GM23338 (cell line): ENCODE measurements around the gene PPP1R9A. TPM values are rescaled to one million over a fixed set of nuclear protein-coding genes. Genes with fewer than 3 reads are reported as not detected.

Experiments
- ATAC-seq: fragments of 200-7000 bp; cut with Tn5 transposase; 3 replicates; pipeline ENCODE4 v1.9.1; 2020
- DNase-seq: peaks from one replicate; pipeline ENCODE4 v3.0.0-alpha.2; 2015; ENCODE audit warnings: low spot score
- H2AFZ ChIP-seq: fragments of 200-600 bp; sonication (generic); 2 replicates; pipeline ENCODE4 v1.8.0; 2016; ENCODE audit warnings: antibody characterized with exemption, mild to moderate bottlenecking, moderate library complexity
- H3F3A ChIP-seq: fragments of 200-600 bp; sonication (generic); replicated peaks from 2 replicates; pipeline ENCODE4 v1.8.0; 2017; ENCODE audit warnings: antibody characterized with exemption, mixed run types, low read depth
- H3K27ac ChIP-seq: fragments of 200-600 bp; sonication (generic); 2 replicates; pipeline ENCODE4 v1.6.1; 2016; ENCODE audit warnings: low read depth
- H3K27me3 ChIP-seq: fragments of 200-600 bp; sonication (generic); 2 replicates; pipeline ENCODE4 v1.8.0; 2016; ENCODE audit warnings: mild to moderate bottlenecking, mixed run types, moderate library complexity; ENCODE audit not compliant: insufficient read depth
- H3K36me3 ChIP-seq: fragments of 200-600 bp; sonication (generic); 2 replicates; pipeline ENCODE4 v1.8.0; 2016; ENCODE audit warnings: mild to moderate bottlenecking; ENCODE audit not compliant: insufficient read depth
- H3K4me1 ChIP-seq: fragments of 200-600 bp; sonication (generic); 2 replicates; pipeline ENCODE4 v1.8.0; 2016; ENCODE audit warnings: mild to moderate bottlenecking, moderate library complexity; ENCODE audit not compliant: insufficient read depth
- H3K4me2 ChIP-seq: fragments of 200-600 bp; sonication (generic); 2 replicates; pipeline ENCODE4 v1.7.1; 2017; ENCODE audit warnings: mixed run types
- H3K4me3 ChIP-seq: fragments of 200-600 bp; sonication (generic); 2 replicates; pipeline ENCODE4 v1.6.1; 2016; ENCODE audit warnings: mixed run types
- H3K79me2 ChIP-seq: fragments of 200-600 bp; sonication (generic); replicated peaks from 2 replicates; pipeline ENCODE4 v1.8.0; 2017; ENCODE audit warnings: mild to moderate bottlenecking; ENCODE audit not compliant: insufficient read depth
- H3K9me2 ChIP-seq: fragments of 200-600 bp; sonication (generic); 2 replicates; pipeline ENCODE4 v1.8.0; 2017; ENCODE audit not compliant: insufficient read depth
- H4K20me1 ChIP-seq: fragments of 200-600 bp; sonication (generic); replicated peaks from 2 replicates; pipeline ENCODE4 v1.8.0; 2017; ENCODE audit warnings: mild to moderate bottlenecking; ENCODE audit not compliant: insufficient read depth
- H3K27ac Mint-ChIP-seq: 2 replicates; pipeline ENCODE4 v1.8.0; 2020; ENCODE audit warnings: inconsistent platforms, mild to moderate bottlenecking, moderate library complexity, mixed read lengths
- H3K27me3 Mint-ChIP-seq: 3 replicates; pipeline ENCODE4 v1.8.0; 2022; ENCODE audit warnings: low read depth, mild to moderate bottlenecking, moderate library complexity, mixed read lengths, inconsistent platforms; ENCODE audit not compliant: insufficient read depth, poor library complexity
- H3K36me3 Mint-ChIP-seq: 3 replicates; pipeline ENCODE4 v1.8.0; 2021; ENCODE audit warnings: low read depth, mild to moderate bottlenecking, inconsistent platforms, moderate library complexity, mixed read lengths
- H3K4me1 Mint-ChIP-seq: 3 replicates; pipeline ENCODE4 v1.8.0; 2020; ENCODE audit warnings: mild to moderate bottlenecking, inconsistent platforms, mixed read lengths
- H3K4me3 Mint-ChIP-seq: 3 replicates; pipeline ENCODE4 v1.8.0; 2021; ENCODE audit warnings: moderate library complexity, mild to moderate bottlenecking, inconsistent platforms, mixed read lengths
- H3K9me3 Mint-ChIP-seq: 3 replicates; pipeline ENCODE4 v1.8.0; 2020; ENCODE audit warnings: moderate library complexity, mild to moderate bottlenecking, inconsistent platforms, mixed read lengths
- CTCF ChIP-seq, 2 experiments: fragments of 200-600 bp in 1 of 2; sonication (generic) in 1 of 2; conservative IDR thresholded peaks; 2 replicates each; pipeline versions ENCODE4 v1.5.1 to v1.6.1; 2016 to 2017; ENCODE audit warnings: antibody characterized with exemption in 2 of 2, low read depth in 2 of 2, mild to moderate bottlenecking in 2 of 2, moderate library complexity in 1 of 2
- EZH2 ChIP-seq: fragments of 200-600 bp; sonication (generic); IDR thresholded peaks from one replicate; pipeline ENCODE4 v1.8.0; 2017; ENCODE audit warnings: antibody characterized with exemption, mild to moderate bottlenecking, low read depth; ENCODE audit not compliant: unreplicated experiment
- NANOG ChIP-seq: IDR thresholded peaks from 2 replicates; pipeline ENCODE4 v1.6.1; 2016; ENCODE audit warnings: antibody characterized with exemption, borderline replicate concordance
- REST ChIP-seq: IDR thresholded peaks from one replicate; pipeline ENCODE4 v1.6.1; 2018; ENCODE audit warnings: antibody characterized with exemption; ENCODE audit not compliant: unreplicated experiment
- ZNF462 ChIP-seq: fragments of 250-450 bp; sonication (Bioruptor Pico); IDR thresholded peaks from 2 replicates; pipeline ENCODE4 v1.5.0; 2020; ENCODE audit warnings: mild to moderate bottlenecking, moderate library complexity
- polyA plus RNA-seq: library from polyadenylated mRNA; unstranded; fragments of >200 nt; fragmentation: Nextera tagmentation; extraction: Ambion mirVana; gene quantifications from 2 replicates; pipeline ENCODE4 v1.2.1, GENCODE V29; 2016
- total RNA-seq: library from RNA; depleted of rRNA; stranded (reverse); fragments of >200 nt; shearing (Covaris generic); gene quantifications from 2 replicates; pipeline ENCODE4 v1.2.3, GENCODE V29; 2014
- TF ChIP-seq, protein P1 (sequence below): IDR thresholded peaks from 2 replicates; pipeline ENCODE4 v1.6.1; 2016; ENCODE audit warnings: antibody characterized with exemption

PPP1R9A gene
- total and polyA plus RNA-seq, 2 experiments from 2014 or later = 10.6 to 31.8 TPM

DNA sequence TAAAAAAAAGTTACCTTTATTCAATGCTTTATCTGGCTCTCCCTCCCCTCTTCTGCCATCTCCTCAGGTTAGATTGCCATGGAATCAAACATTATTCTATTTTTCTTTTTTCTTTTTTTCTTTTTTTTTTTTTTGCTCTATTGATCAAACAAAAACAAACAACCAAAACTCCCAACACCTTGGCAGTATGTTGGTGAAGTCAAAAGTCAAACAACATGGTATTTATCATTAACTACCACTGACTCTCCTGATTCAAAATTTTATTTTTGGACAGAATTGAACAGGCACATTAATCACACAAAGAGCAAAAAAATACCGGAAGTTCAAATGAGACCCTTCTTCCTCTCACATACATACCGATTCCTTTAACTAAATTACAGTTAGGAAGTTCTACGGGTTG is 410.6 kb downstream of the PPP1R9A start:
- Mint-ChIP-seq H3K27ac (no peak overlapping the region), H3K9me3 (no peaks in the 10 kb centered on the region), H3K27me3 (peaks cover 1% of the 10 kb centered on the region), H3K36me3 (no peaks in the 10 kb centered on the region), H3K4me1 (peaks cover 2% of the 10 kb centered on the region; the same call in 2 of the 3 replicates), H3K4me3 (no peak overlapping the region)
- no peak overlapping the region for H3K4me3 ChIP-seq
- no peaks in the 10 kb centered on the region for H3K27me3 ChIP-seq
- no peak overlapping the region for H2AFZ ChIP-seq
- H4K20me1 ChIP-seq = no peaks in the 10 kb centered on the region
- H3K79me2 ChIP-seq = no peaks in the 10 kb centered on the region
- TF ChIP-seq REST (no peak), ZNF462 (CRISPR knock-in tag) (no peak), CTCF (conservative IDR thresholded peaks at IDR 0.05; ENCODE audit: low read depth in 2 of 2) (no peak), NANOG (no peak), EZH2 (no peak)
- TF ChIP-seq, protein P1, sequence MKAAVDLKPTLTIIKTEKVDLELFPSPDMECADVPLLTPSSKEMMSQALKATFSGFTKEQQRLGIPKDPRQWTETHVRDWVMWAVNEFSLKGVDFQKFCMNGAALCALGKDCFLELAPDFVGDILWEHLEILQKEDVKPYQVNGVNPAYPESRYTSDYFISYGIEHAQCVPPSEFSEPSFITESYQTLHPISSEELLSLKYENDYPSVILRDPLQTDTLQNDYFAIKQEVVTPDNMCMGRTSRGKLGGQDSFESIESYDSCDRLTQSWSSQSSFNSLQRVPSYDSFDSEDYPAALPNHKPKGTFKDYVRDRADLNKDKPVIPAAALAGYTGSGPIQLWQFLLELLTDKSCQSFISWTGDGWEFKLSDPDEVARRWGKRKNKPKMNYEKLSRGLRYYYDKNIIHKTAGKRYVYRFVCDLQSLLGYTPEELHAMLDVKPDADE = no peak
- no peak for ATAC-seq
- no peaks in the 10 kb centered on the region for H3K36me3 ChIP-seq
- H3K27ac ChIP-seq = no peak overlapping the region
- H3K9me2 ChIP-seq = peaks cover 4% of the 10 kb centered on the region; the same call in 1 of the 2 replicates
- H3F3A ChIP-seq = no peaks in the 10 kb centered on the region
- DNase-seq = no peak
- H3K4me2 ChIP-seq = no peak overlapping the region
- no peaks in the 10 kb centered on the region for H3K4me1 ChIP-seq
